GM12892 (cell line): ENCODE measurements around the gene KLK1.

Experiments used
- POLR2A ChIP-seq: IDR thresholded peaks from 2 replicates; pipeline ENCODE4 v1.6.1; 2011; ENCODE audit warnings: low read depth, low read length, control low read depth
- POLR2AphosphoS5 ChIP-seq: IDR thresholded peaks from 2 replicates; pipeline ENCODE4 v1.6.1; 2011; ENCODE audit warnings: low read depth, low read length, control low read depth
- TAF1 ChIP-seq: IDR thresholded peaks from 2 replicates; pipeline ENCODE4 v1.6.1; 2011; ENCODE audit warnings: low read depth, mild to moderate bottlenecking, control low read depth, low read length, borderline replicate concordance

DNA sequence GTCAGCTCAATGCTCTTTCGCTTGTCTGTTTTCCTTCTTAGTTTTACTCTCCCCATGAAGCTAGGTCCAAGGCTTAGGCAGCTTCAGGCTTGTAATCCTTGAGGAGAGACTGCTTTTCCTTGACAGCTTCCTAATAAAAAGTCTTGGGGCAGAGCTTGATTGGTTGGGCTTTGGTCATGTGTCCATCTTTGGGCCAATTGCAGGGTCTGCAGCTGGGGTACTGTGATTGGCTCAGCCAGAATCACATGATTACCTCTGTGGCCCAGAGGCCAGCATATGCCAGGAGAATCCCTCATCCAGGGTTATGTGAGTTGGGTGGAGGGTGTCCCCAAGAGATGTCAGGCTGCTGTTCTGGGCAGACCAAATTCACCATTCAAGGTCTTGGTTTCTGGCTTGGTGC lies 8.1 kb downstream of the KLK1 start:
- TF ChIP-seq POLR2A, result no peak
- TF ChIP-seq TAF1, result no peak
- TF ChIP-seq POLR2AphosphoS5, result no peak
